ENCODE results near the gene C7orf25. TPM values are rescaled to one million over a fixed set of nuclear protein-coding genes. Genes with fewer than 3 reads are reported as not detected.
"Not testable (repeated sequence)": the region's sequence is repeated elsewhere in the genome, so short reads cannot be mapped to it uniquely, and the experiment has no call there.

The C7orf25 gene
- total RNA-seq, 1 donor from 2014 or later, result 8.1 TPM

- DNase-seq (ENCODE audit: extremely low spot score, unreplicated experiment), result no peak
- Mint-ChIP-seq H3K4me1 (ENCODE audit: unreplicated experiment) (peaks cover 20% of the 10 kb centered on the region), H3K27ac (no peak overlapping the region), H3K27me3 (no peaks in the 10 kb centered on the region), H3K9me3 (no peaks in the 10 kb centered on the region), H3K36me3 (no peaks in the 10 kb centered on the region), H3K4me3 (peak overlapping the region; percentile 53)
- TF ChIP-seq CTCF (conservative IDR thresholded peaks at IDR 0.05), result peak; percentile 71
Observed at GRCh38 chr7:42886129-42886528, 25.7 kb downstream of the C7orf25 start.

- not testable (repeated sequence) for H3K27ac Mint-ChIP-seq; H3K4me3 Mint-ChIP-seq; H3K36me3 Mint-ChIP-seq; H3K9me3 Mint-ChIP-seq; H3K27me3 Mint-ChIP-seq; DNase-seq (ENCODE audit: extremely low spot score, unreplicated experiment)
- H3K4me1 Mint-ChIP-seq (ENCODE audit: unreplicated experiment), result peaks cover 20% of the 10 kb centered on the region
Observed at GRCh38 chr7:42885183-42885582, 26.7 kb downstream of the C7orf25 start.

GRCh38 chr7:42883950-42884349 is 27.9 kb downstream of the C7orf25 start:
- TF ChIP-seq CTCF (conservative IDR thresholded peaks at IDR 0.05), result no peak
- DNase-seq (ENCODE audit: extremely low spot score, unreplicated experiment), result no peak
- Mint-ChIP-seq H3K9me3 (no peaks in the 10 kb centered on the region), H3K4me3 (no peak overlapping the region), H3K4me1 (ENCODE audit: unreplicated experiment) (peaks cover 15% of the 10 kb centered on the region), H3K27me3 (no peaks in the 10 kb centered on the region), H3K27ac (no peak overlapping the region), H3K36me3 (no peaks in the 10 kb centered on the region)

- Mint-ChIP-seq H3K27ac (no peak overlapping the region), H3K27me3 (no peaks in the 10 kb centered on the region), H3K4me1 (ENCODE audit: unreplicated experiment) (no peaks in the 10 kb centered on the region), H3K9me3 (no peaks in the 10 kb centered on the region), H3K4me3 (no peak overlapping the region), H3K36me3 (no peaks in the 10 kb centered on the region)
- no peak for DNase-seq (ENCODE audit: extremely low spot score, unreplicated experiment)
- TF ChIP-seq CTCF (conservative IDR thresholded peaks at IDR 0.05), result no peak
Observed at GRCh38 chr7:42880392-42880791, 31.5 kb downstream of the C7orf25 start.

GRCh38 chr7:42878303-42878702 is 33.6 kb downstream of the C7orf25 start:
- Mint-ChIP-seq H3K27ac (no peak overlapping the region), H3K36me3 (no peaks in the 10 kb centered on the region), H3K4me3 (no peak overlapping the region), H3K9me3 (no peaks in the 10 kb centered on the region), H3K4me1 (ENCODE audit: unreplicated experiment) (no peaks in the 10 kb centered on the region), H3K27me3 (no peaks in the 10 kb centered on the region)
- no peak for TF ChIP-seq CTCF (conservative IDR thresholded peaks at IDR 0.05)
- DNase-seq (ENCODE audit: extremely low spot score, unreplicated experiment), result no peak

GRCh38 chr7:42877862-42878261 is 34.0 kb downstream of the C7orf25 start:
- Mint-ChIP-seq H3K36me3 (no peaks in the 10 kb centered on the region), H3K27ac (no peak overlapping the region), H3K4me1 (ENCODE audit: unreplicated experiment) (no peaks in the 10 kb centered on the region), H3K9me3 (no peaks in the 10 kb centered on the region), H3K4me3 (no peak overlapping the region), H3K27me3 (no peaks in the 10 kb centered on the region)
- DNase-seq (ENCODE audit: extremely low spot score, unreplicated experiment), result no peak
- no peak for TF ChIP-seq CTCF (conservative IDR thresholded peaks at IDR 0.05)

Measured in type B pancreatic cell (in vitro differentiated cells).